ENCODE measurements around the gene TMEM259.

TMEM259 gene

DNA sequence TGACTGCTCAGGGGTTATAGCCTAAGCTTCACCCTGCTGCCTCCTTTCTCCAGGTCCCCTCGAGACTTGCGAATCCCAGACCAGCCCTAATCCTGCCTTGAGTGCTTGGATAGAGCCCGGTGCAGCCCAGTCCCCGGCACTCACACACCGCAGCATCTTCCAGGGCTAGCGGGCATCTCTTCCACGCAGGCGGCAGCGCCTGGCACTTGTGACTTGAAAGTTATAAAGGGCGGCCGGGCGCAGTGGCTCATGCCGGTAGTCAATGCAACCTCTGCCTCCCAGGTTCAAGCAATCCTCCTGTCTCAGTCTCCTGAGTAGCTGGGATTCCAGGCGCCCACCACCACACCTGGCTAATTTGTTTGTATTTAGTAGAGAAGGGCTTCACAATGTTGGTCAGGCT lies 34.8 kb downstream of the TMEM259 start:
- no peak for DNase-seq (ENCODE audit: low read depth)

DNA sequence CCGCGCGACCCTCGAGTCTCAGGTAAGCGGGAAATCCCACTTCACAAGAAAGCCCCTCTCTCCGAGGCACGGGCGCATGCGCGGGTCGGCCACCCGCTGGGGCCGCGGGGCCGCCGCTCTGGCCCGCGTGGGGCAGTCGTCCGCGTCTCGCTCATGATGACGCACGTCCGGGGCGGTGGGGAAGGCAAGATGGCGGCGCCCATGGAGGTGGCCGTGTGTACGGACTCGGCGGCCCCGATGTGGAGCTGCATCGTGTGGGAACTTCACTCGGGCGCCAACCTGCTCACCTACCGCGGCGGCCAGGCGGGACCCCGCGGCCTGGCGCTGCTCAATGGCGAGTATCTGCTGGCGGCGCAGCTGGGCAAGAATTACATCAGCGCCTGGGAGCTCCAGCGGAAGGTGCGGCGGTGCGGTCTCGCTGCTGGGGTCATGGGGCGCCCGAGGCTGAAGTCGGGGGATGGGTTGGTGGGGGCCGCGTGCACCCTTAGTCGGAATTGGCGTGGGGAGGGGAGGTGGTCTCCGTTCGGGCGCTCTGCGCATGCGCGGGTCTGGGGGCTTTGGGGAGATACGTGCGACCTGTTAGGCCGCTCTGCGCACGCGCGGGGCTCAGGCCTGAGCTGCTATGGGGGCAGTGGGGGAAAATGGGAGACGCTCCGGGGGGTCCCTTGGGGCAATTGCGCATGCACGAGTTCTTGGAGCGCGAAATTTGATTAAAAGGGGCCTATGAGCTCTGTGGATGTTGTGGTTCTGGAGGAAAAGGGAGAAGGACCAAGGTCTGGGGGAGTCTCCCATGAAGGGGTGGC lies 36.6 kb downstream of the TMEM259 start, which contains the start of gene WDR18:
WDR18 (plus strand) TSS at position 181 of the 803 bp plus-strand sequence; CDS start at position 190, 9 bp downstream.
- DNase-seq (ENCODE audit: low read depth), result peak; percentile 83

DNA sequence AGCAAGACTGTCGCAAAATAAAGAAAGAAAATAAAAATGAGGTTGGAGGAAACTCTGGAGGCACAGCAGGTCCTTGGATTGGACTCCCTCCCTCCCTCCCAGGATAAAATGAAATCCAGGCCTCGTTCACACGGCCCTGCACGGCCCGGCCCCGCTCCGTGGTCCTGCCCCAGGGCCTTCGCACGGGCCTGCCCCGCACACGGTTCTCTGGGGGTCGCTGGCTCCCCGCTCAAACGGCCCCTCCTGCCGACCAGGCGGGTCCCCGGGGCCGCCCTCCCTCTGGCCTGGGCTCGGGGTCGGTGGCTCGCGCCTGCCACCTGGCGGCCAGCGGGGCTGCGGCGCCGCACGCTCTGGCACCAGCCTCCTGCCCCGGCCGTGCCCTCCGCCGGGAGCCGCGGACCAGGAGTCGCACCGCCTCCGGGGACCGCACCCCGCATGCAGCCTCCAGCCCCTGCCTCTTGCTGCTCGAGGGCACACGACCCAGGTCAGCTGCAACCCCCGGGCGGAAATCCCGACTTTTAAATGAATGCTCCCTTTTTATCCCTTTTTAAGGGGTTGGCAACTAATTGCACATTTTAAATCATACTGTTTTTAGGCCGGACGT lies 38.3 kb downstream of the TMEM259 start:
- peak; percentile 70 for DNase-seq (ENCODE audit: low read depth)

DNA sequence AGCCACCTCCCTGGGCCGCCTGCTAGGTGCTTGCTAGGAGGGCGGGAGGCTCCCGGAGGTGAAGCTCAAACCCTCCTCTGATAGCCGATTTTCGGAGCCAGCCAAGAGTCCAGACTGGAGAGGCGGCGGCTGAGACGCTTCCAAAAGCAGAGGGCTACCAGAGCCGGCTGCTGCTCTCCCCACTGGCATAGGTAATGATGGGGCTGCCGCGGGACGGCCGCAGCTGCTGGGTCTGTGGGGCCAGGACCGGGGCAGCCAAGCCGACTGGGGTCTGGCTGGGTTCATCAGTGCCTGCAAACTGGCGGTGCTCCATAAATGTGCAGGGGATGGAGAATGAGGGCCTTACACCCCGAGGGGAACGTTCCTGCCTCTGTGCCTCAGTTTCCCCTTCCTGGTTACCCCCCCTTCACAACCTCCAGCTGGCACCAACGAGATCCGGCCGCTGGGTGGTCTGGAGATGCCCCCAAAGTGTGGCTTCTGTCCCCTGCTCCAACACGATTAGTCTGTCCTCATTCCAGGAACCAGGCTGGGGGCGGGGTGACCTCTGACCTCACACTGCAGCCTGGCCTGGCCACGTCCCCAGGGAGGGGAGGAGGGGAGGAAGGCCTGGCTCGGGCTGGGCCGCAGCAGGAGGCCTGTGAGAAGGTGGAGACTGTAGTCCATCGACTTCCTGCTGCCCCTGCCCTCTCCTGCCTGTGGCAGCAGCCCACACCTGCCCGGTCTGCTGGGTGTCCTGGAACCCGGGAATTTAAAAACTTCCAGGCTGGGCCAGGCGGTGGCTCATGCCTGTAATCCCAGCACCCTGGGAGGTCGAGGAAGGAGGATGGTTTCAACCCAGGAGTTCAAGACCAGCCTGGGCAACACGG lies 40.6 kb downstream of the TMEM259 start:
- no peak for DNase-seq (ENCODE audit: low read depth)

DNA sequence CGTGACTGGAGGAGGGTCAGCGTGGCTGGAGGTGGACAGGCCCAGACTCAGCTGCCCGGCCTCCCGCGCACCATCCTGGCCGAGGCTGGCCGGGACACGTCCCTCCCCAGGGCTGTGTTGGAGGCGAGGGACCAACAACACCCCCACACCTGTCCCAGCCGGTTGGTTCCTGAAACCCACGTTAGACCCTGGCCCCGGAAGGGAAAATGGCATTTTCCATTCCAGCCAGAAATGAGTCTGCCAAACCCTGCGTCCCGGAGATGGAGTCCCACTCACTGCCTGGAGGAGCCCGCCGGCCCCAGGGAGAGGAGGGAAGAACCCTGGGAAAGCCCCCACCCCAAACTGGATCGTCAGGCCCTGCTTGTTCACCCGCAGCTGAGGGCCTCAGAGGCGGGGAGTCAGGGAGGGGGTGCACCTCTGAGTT lies 41.6 kb downstream of the TMEM259 start:
- DNase-seq (ENCODE audit: low read depth), result no peak

DNA sequence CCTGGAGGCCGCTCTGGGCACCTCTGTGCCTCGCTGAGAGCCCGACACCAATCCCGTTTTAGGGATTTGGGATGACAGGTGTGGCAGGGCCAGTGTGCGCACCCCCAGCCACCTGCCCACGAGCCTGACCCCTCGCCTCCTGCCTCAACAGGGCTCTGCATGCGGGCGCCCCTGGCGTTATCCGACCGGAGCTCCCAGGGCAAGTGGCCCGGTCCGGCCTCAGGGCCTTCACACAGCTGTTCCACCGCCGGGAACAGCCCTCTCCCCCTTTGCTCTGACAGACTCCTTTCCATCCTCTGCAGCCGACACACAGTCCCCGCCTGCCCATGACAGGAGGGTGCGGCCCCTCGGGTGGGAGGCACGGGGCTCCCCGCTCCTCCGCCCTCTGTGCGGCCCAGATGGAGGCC lies 43.9 kb downstream of the TMEM259 start:
- DNase-seq (ENCODE audit: low read depth), result no peak

DNA sequence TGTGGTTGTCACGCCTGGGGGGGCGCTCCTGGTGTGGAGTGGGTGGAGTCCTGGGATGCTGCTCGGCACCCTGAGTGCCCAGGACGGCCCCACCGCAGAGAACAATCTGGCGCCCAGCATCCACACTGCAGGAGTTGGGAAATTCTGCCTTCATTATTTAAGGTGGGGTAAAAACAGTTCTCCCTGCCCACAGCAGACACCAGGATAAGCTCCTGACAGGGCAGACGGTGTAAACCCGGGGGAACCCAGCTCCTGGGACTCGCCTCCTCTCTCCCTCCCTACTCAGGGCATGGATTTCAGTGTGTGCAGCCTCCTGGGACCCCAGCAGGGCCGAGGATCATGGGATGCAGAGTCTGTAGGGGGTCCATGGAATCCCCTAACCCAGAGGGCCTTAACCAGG lies 44.4 kb downstream of the TMEM259 start:
- no peak for DNase-seq (ENCODE audit: low read depth)

DNA sequence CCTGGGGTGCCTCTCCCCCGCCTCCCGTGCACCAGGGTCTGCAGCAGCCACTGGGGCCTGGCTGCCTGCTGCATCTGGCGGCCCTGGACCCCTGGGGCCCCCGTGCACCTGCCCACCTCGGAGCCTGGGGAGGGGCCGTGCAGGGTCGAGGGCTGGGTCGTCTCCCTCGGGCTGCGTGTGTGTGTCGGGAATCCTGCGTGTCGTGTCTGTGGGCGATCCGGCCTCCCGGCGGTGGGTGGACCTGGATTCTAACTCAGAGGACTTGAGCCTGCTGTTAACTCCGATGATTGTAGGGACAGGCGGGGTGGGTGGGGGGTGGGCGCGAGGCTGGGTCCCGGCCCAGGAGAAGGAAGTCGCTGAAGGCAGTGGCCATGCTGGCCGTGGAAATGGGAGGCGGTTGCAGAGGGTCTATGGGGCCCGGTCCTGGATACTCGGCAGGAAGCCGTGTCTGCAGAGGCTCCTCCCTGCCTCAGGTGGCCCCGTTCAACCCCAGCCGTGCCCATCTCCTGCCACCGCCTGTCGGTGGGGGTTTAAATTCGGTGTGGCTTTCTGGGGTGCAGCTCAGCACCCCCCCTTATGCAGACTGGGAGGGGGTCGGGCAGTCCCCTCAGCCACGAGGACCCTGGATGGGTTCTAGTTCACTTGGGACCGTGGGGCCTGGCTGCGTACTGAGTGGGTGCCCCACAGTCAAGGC lies 46.2 kb downstream of the TMEM259 start:
- DNase-seq (ENCODE audit: low read depth), result no peak

DNA sequence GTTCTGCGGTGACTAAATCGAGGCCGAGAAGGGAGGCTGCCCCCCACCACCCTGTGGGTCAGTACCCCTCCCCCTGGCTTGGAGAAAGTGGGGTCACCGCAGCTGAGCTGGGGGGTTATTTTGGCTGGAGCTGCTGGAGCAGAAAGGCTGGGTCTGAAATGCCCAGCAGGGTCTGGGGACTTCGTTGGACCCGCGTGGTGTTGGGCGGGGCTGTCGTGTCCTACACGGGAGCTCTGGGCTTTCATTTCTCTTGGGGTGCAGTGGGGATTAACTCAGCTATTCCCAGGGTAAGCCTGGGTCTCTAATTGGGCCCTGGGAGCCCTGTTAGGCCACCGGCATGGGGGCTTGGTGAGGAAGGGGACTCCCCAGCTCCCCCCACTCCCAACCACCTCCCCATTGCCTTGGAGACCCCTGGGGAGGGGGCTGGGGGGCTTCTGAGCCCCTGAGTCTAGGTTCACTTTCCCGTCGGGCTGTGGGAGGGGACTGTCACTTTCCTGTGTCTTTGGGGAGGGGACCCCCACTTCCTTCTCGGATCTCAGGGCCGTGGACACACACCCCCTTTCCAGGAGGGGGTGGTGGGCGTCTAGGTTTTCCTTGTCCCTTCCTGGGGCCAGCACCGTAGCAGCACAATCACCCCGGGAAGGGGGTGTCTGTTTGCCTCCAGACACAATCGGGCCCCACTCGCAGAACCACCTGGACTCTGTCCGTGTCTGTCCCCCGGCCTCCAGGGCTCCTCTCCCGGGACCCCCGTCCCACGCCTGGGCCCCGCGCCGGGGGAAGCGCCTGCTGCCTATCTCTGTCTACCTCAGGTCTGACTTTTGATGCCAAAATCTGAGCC lies 47.0 kb downstream of the TMEM259 start:
- DNase-seq (ENCODE audit: low read depth), result no peak

DNA sequence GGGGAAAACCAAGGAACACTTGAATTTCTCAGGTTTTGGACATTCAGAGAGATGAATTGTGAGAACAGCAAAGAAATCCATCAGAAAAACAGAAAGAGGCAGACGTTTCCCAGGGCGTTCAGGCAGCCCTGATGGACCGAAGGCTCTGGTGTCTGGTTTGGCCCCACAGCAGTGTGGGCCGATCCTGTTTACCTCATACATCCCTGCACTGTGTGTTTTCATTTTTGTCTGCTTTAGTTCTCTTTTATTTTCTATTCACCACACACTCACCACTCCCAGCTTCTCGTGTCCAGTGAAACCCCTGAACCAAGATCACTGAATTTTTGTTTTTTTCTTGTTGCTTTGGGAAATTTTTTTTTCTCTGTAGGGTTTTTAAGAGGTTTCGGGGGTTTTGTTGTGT lies 48.6 kb downstream of the TMEM259 start:
- no peak for DNase-seq (ENCODE audit: low read depth)

DNA sequence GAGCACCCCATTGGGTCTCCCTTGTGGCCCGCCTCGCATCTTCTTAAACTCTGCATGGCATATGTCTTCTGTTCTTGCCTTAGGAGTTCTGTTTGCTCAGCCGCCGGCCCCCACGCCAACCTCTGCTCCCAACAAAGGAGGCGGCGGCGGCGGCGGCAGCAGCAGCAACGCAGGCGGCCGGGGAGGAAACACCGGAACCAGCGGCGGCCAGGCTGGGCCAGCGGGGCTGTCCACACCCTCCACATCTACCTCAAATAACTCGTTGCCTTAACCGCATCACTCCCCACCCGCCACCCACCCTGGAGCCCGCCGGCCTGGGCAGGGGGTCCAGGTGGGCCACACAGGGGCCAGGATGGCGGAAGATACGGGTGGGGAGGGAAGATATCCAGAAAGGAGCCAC lies 49.1 kb downstream of the TMEM259 start:
- no peak for DNase-seq (ENCODE audit: low read depth)

DNA sequence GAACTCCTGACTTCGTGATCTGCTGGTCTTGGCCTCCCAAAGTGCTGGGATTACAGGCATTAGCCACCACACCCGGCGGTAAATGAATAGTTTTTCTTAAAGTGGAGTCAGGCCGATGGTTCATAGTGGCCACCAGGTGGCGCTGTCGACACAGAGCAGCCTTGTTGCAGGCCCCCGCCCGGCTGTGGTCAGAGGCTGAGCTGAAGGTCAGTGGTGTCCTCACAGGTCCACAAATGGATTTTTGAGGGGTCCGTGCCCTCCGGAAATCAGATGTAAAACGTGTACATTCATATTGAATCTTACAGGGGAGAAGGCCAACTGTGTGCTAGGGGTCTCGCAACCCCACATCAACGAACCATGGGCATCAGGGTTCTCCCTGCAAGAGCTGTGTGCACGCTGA lies 50.2 kb downstream of the TMEM259 start:
- no peak for DNase-seq (ENCODE audit: low read depth)

DNA sequence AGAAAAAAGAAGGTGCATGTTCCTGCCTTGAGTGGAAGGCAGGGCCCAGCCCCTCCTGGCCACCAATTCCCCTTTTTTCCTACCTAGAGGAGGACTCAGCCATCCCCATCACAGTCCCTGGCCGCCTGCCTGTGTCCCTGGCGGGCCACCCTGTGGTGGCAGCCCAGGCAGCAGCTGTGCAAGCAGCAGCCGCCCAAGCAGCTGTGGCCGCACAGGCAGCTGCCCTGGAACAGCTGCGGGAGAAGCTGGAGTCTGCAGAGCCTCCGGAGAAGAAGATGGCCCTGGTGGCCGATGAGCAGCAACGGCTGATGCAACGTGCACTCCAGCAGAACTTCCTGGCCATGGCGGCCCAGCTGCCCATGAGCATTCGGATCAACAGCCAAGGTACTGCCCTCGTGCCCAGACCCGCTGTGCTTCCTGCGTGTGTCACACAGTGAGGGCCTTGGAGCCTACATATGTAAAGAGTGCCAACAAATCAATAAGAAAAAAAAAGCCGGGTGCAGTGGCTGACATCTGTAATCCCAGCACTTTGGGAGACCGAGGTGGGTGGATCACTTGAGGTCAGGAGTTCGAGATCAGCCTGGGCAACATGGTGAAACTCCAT lies 54.3 kb downstream of the TMEM259 start:
- DNase-seq (ENCODE audit: low read depth), result no peak

DNA sequence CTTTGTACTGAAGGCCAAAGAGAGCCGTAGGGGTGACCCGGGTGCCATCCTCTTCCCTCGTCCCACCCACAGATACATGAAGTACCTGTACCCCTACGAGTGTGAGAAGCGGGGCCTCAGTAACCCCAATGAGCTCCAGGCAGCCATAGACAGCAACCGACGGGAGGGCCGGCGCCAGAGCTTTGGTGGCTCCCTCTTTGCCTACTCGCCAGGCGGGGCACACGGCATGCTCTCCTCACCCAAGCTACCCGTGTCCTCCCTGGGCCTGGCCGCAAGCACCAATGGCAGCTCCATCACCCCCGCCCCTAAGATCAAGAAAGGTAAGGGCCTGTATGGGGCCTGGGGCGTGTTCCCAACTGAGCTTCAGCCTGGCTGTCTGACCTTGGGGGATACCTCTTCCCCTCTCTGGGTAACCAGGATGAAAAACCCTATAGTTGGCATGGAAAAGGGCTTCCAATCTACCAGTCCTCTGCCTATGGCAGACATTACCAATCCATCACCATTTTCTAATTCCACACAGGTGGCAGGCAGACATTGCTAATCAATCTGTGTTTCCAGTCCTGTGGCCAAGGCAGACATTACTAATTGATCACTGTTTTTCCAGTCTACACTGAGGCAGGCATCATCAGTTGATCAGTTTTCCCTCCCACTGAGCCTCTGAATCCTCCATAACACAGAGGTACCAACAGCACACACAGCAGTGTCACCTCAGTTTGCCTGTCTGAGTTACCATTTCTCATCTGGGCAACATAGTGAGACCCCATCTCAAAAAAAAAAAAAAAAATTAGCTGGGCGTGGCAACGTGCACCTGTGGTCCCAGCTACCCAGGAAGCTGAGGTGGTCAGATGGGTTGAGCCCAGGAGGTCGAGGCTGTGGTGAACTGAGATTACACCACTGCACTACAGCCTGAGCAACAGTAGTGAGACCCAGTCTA lies 55.9 kb downstream of the TMEM259 start:
- no peak for DNase-seq (ENCODE audit: low read depth)

DNA sequence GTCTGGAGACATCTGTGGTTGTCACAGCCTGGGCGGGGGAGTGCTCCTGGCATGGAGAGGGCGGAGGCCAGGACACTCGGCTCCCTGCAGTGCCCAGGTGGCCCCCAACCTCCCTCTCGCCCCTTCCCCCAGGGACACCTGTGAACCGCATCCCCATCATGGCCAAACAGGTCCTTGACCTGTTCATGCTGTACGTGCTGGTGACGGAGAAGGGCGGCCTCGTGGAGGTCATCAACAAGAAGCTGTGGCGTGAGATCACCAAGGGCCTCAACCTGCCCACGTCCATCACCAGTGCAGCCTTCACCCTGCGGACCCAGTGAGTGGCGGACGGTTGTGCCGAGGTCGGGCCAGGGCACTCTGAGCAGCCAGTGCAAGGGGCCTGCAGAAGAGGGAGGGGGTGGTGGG lies 56.8 kb downstream of the TMEM259 start:
- no peak for DNase-seq (ENCODE audit: low read depth)

DNA sequence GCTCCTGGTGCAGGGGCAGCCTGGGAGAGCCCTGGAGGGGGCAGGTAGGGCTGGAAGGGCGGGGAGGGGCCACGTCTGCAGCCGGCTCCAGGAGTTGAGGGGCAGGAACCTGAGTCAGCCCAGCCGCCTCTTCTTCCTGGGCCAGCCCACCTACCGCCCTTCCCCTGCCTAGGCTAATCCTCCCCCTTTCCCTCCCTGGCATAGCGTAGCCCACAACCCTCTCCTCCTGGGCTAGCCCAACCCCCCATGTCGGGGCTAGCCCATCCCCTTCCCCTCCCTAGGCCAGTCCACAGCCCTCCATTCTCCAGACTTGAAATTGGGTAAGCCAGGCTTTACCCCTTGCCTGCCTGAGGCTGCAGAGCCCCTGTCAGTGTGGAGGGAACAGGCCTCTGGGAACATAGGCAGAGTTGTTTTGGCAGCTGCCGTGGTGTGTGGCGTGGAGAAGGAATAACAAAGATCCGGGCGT lies 57.4 kb downstream of the TMEM259 start:
- no peak for DNase-seq (ENCODE audit: low read depth)

DNA sequence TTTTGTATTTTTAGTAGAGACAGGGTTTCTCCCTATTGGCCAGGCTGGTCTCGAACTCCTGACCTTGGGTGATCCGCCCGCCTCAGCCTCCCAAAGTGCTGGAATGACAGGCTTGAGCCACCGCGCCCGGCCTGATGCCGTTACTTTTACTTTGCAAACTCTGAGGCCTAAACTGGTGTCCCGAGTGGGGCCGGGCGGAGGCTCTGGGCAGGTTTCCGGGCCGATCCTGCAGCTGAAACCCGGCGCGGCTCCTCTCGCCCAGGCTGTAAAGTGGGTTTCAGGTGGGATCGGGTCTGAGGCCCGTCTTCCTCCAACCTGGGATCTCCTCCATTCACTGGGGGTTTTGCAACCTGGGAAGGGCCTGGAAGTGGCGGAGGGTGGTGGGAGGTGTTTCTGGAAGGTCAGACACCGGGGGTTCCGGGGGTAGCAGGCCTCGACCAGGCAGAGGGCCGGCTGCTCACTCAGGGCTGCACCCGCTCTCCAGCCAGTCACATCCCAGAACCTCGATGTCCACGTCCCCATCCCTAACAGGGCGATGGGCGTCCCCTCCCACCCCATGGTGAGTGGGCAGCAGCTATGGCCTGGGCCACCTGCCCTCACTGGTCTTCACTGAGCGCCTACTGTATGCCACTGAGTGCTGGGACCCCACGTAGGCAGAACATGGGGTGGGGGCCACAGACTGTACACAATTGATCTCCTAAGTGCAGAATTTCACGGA lies 58.1 kb downstream of the TMEM259 start:
- DNase-seq (ENCODE audit: low read depth), result no peak

DNA sequence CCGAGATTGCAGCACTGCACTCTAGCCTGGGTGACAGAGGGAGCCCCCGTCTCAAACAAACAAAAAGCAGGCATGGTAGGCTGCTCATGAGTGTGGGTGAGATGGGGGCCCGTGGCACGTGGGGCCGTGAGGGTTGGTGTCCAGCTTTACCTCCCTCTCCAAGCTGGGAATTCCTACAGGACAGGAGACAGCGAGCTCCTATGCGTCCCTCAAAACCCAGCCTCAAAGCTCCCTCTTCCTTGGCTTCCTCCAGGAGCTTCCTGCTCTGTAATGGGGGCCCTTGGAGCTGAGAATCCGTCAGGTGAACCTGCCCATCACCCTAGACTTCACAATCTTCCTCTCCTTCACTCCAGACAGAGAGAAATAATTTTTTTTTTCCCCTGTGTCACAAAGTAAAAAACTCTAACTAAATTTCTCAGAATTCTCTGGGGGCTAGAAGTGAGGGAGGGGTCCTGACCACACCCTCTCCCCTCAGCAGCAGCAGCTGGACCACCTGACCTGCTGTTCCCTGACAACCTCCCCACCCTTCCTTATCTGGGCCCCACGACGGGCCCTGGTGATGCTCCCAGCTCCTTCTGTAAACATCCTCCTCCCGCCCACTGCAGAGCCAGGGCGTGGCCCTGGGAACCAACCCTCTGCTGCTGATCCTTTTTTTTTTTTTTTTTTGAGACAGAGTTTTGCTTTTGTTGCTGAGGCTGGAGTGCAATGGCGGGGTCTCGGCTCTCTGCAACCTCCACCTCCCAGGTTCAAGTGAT lies 58.9 kb downstream of the TMEM259 start:
- no peak for DNase-seq (ENCODE audit: low read depth)
